ENCODE data around the gene RFX5. TPM values are rescaled to one million over a fixed set of nuclear protein-coding genes. Genes with fewer than 3 reads are reported as not detected.

The RFX5 gene
- total RNA-seq, 1 donor from 2014 or later, result 21.0 TPM

DNA sequence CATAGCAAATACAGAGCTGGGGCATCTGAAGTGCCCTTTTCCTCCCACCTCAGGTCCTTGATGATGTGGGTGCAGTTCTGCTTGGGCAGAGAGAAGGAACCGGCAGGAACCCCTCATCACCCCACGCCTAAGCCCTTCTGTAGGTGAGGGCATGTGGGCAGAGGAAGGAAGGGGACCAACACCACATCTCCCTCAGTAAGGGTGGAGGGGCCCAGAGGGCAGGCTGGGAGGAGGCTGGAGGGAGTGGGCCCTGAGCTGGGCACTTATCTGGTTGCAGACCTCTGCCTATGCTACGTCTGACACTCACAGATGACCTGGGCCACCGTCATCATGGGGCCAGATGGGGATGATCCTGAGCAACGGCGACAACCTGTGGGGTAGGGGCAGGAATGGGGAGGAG, 54.0 kb downstream of the RFX5 start:
- H3K27ac ChIP-seq (replicated peaks), result no peak overlapping the region
- intact Hi-C loops (cut with micrococcal nuclease), result no loop called here

DNA sequence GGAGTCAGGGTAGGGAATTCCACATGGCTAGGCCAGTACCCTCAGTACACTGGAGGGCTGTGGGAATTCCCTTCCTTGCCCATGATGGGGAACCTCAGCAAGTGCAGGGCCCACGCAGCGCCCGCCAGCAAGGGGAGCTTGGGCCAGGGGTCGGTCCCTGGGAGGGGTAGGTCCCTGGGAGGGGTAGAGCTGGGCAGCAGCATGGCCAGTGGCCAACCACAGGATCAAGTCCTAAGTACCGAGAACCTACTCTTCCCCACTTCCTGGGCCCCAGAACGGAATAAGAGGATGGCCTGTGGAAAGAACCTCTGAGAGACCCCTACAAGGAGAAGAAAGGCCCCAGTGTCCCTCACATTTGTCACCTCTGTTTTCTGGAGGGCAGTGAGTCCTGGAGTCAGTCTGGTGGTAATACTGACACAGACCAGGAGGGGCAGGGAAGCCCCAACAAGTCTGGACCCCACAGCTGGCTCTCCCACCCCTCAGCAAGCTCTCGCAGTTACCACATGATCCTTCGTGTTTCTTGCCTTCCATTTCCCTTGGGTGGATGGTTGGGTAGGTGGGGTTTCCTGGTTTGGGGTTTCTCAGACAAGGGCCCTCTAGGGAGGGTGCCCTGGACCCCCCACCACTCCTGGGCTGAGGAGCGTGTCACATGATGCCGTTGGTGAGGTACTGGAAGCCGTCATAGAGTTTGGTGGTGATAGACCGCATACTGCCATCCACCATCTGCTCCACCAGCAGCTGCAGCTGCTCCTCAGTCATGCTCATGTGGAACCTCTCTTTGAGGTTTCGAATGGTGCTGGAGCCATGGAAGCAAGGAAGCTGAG, 54.6 kb downstream of the RFX5 start:
- Histone ChIP-seq H3K4me1 (no peaks in the 10 kb centered on the region), H3K4me3 (no peak overlapping the region), H3K27me3 (ENCODE audit: low read depth) (no peaks in the 10 kb centered on the region), H3K27ac (replicated peaks) (no peak overlapping the region), H3K9me3 (replicated peaks) (no peaks in the 10 kb centered on the region), H3K36me3 (peaks cover 98% of the 10 kb centered on the region)
- intact Hi-C loops (cut with micrococcal nuclease), result no loop called here
- DNase-seq, result no peak
- TF ChIP-seq, protein P1, sequence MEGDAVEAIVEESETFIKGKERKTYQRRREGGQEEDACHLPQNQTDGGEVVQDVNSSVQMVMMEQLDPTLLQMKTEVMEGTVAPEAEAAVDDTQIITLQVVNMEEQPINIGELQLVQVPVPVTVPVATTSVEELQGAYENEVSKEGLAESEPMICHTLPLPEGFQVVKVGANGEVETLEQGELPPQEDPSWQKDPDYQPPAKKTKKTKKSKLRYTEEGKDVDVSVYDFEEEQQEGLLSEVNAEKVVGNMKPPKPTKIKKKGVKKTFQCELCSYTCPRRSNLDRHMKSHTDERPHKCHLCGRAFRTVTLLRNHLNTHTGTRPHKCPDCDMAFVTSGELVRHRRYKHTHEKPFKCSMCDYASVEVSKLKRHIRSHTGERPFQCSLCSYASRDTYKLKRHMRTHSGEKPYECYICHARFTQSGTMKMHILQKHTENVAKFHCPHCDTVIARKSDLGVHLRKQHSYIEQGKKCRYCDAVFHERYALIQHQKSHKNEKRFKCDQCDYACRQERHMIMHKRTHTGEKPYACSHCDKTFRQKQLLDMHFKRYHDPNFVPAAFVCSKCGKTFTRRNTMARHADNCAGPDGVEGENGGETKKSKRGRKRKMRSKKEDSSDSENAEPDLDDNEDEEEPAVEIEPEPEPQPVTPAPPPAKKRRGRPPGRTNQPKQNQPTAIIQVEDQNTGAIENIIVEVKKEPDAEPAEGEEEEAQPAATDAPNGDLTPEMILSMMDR (IDR thresholded peaks at IDR 0.05; ENCODE audit: borderline replicate concordance), result no peak

More for the DNA sequence above, 54.0 kb downstream of the RFX5 start:
- no peaks in the 10 kb centered on the region for H3K9me3 ChIP-seq (replicated peaks)
- no peaks in the 10 kb centered on the region for H3K4me1 ChIP-seq
- DNase-seq, result no peak
- H3K36me3 ChIP-seq, result peaks cover 98% of the 10 kb centered on the region
- H3K27me3 ChIP-seq (ENCODE audit: low read depth), result no peaks in the 10 kb centered on the region
- TF ChIP-seq, protein P1 (IDR thresholded peaks at IDR 0.05; ENCODE audit: borderline replicate concordance), result no peak
- no peak overlapping the region for H3K4me3 ChIP-seq

DNA sequence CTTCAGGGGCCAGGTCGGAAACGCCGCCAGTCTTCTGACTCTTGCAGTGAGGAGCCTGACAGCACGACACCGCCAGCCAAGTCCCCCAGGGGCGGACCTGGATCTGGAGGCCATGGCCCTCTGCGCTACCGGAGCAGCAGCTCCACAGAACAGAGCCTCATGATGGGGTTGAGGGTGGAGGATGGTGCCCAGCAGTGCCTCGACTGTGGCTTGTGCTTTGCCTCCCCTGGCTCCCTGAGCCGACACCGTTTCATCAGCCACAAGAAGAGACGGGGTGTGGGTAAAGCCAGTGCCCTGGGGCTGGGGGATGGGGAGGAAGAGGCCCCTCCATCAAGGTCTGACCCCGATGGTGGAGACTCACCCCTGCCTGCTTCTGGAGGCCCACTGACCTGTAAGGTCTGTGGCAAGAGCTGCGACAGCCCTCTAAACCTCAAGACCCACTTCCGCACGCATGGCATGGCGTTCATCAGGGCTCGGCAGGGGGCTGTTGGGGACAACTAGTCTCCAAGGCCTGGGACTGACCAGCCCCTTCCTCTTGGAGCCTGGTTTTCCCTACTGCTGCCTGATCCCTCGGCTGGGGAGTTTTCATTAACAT, 56.2 kb downstream of the RFX5 start:
- DNase-seq, result no peak
- Histone ChIP-seq H3K27me3 (ENCODE audit: low read depth) (no peaks in the 10 kb centered on the region), H3K27ac (replicated peaks) (no peak overlapping the region), H3K4me1 (no peaks in the 10 kb centered on the region), H3K36me3 (peaks cover 96% of the 10 kb centered on the region), H3K9me3 (replicated peaks) (no peaks in the 10 kb centered on the region), H3K4me3 (no peak overlapping the region)
- intact Hi-C loops (cut with micrococcal nuclease), result no loop called here
- TF ChIP-seq, protein P1 (IDR thresholded peaks at IDR 0.05; ENCODE audit: borderline replicate concordance), result no peak

Other genes starting within 250 kb of the RFX5 start
- gene SEMA6C, start 200.6 kb downstream of the RFX5 start, total RNA-seq, result 77.7 TPM
- gene TNFAIP8L2, start 190.6 kb downstream of the RFX5 start, total RNA-seq, result 0.88 TPM
- 12.0 TPM for gene LYSMD1, start 181.3 kb downstream of the RFX5 start, total RNA-seq
- 19.4 TPM for gene SCNM1, start 181.1 kb downstream of the RFX5 start, total RNA-seq
- not detected for gene TMOD4, start 171.3 kb downstream of the RFX5 start, total RNA-seq
- 40.5 TPM for gene VPS72, start 157.1 kb downstream of the RFX5 start, total RNA-seq
- gene PIP5K1A, start 148.7 kb downstream of the RFX5 start, total RNA-seq, result 28.5 TPM
- 142 TPM for gene PSMD4, start 92.5 kb downstream of the RFX5 start, total RNA-seq
- gene ZNF687, start 65.0 kb downstream of the RFX5 start, total RNA-seq, result 11.2 TPM
- 44.5 TPM for gene PI4KB, start 19.8 kb downstream of the RFX5 start, total RNA-seq
- gene SELENBP1, start 25.5 kb upstream of the RFX5 start, total RNA-seq, result 66.3 TPM
- 186 TPM for gene PSMB4, start 52.3 kb upstream of the RFX5 start, total RNA-seq
- gene POGZ, start 112.2 kb upstream of the RFX5 start, total RNA-seq, result 37.3 TPM
- 0.52 TPM for gene CGN, start 164.1 kb upstream of the RFX5 start, total RNA-seq
- gene TUFT1, start 193.1 kb upstream of the RFX5 start, total RNA-seq, result 3.6 TPM

Measured in left ventricle myocardium inferior (tissue), 1 donor.